Left kidney (tissue), 8 donors: ENCODE measurements around the gene CEBPZOS. TPM values are rescaled to one million over a fixed set of nuclear protein-coding genes. Genes with fewer than 3 reads are reported as not detected.

Source experiments
- DNase-seq: peaks from one replicate; pipeline ENCODE4 v3.0.0-alpha.2; 2013
- long read RNA-seq, 8 donors: transcript quantifications; one replicate each; lab custom pipeline, GENCODE V29; 2026
- polyA plus RNA-seq: library from polyadenylated mRNA; unstranded; fragments of 120-200 nt; gene quantifications from one replicate; pipeline ENCODE4 v1.2.1, GENCODE V29; 2013; ENCODE audit not compliant: insufficient read length

The CEBPZOS gene
- polyA plus RNA-seq, result 65.4 TPM
- long read RNA-seq, donor 1, transcript CEBPZOS-204 (5 exons, 3,158 nt), result major isoform, 9 of 160 reads
- long read RNA-seq, donor 1, partial matches to known transcripts, result 133 of 160 reads
- long read RNA-seq, donor 1, other reads (novel, unspliced or antisense), result 15 of 160 reads
- long read RNA-seq, donor 2, partial matches to known transcripts, result 82 of 172 reads
- long read RNA-seq, donor 2, other reads (novel, unspliced or antisense), result 82 of 172 reads
- long read RNA-seq, donor 3, transcript CEBPZOS-204 (5 exons, 3,158 nt), result major isoform, 6 of 25 reads
- long read RNA-seq, donor 3, partial matches to known transcripts, result 13 of 25 reads
- long read RNA-seq, donor 3, other reads (novel, unspliced or antisense), result 0 of 25 reads
- long read RNA-seq, donor 4, partial matches to known transcripts, result 16 of 18 reads
- long read RNA-seq, donor 4, other reads (novel, unspliced or antisense), result 0 of 18 reads
- long read RNA-seq, donor 5, transcript CEBPZOS-204 (5 exons, 3,158 nt), result minor isoform, 5 of 210 reads
- long read RNA-seq, donor 5, transcript CEBPZOS-201 (5 exons, 695 nt), result major isoform, 7 of 210 reads
- long read RNA-seq, donor 5, partial matches to known transcripts, result 196 of 210 reads
- long read RNA-seq, donor 5, other reads (novel, unspliced or antisense), result 0 of 210 reads
- long read RNA-seq, donor 6, transcript CEBPZOS-204 (5 exons, 3,158 nt), result minor isoform, 6 of 145 reads
- long read RNA-seq, donor 6, transcript CEBPZOS-201 (5 exons, 695 nt), result major isoform, 7 of 145 reads
- long read RNA-seq, donor 6, partial matches to known transcripts, result 121 of 145 reads
- long read RNA-seq, donor 6, other reads (novel, unspliced or antisense), result 11 of 145 reads
- long read RNA-seq, donor 7, partial matches to known transcripts, result 5 of 15 reads
- long read RNA-seq, donor 7, other reads (novel, unspliced or antisense), result 0 of 15 reads
- long read RNA-seq, donor 8, transcript CEBPZOS-204 (5 exons, 3,158 nt), result major isoform, 5 of 56 reads
- long read RNA-seq, donor 8, partial matches to known transcripts, result 42 of 56 reads
- long read RNA-seq, donor 8, other reads (novel, unspliced or antisense), result 9 of 56 reads

DNA sequence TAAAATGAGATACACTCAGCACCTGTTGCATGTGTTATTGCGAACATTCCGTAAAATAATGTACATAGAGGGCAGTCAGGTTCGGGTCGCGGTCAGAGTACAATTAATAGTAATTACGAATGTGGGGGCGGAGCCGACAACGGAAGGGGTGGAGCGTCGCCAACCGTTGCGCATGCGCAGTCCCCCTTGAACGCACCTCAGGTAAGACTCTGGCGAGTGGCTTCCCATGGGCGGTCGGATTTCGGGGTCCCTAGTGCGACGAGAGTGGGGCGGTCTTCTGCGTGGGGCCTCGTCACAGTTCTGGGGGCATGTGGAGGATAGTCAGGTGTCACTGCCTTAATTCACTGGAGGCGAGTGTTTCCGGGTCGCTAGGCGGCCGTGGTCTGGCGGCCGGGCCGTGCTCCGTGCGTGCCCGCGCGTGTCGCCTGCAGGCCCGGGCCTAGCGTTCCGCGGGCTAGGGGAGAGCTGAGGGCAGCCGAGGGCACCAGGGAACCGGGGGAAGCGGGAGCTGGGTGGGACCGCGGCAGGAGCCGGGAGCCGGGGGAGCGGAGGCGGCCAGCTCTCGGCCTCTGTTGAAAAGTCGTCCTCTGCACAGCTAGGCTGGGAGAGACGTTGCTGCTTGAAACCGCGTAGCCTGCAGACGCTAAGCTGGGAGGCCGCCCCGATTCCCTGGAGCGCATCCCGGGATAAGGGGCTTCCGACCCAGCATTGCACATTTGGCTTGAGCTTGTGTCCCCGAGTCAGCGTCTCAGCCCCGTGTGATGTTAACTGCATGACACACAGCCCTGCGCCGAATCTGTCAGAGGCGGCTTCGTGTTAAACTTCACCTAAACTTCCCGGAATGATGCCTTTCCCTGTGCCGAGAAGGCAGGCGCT is at the start of gene CEBPZOS:
TSS of gene CEBPZOS (plus strand) at position 177 of the 876 bp plus-strand sequence. CDS start 3,209 bp downstream, outside the sequence.
- peak; percentile 84 for DNase-seq

- DNase-seq, result no peak
Measured at GRCh38 chr2:37148325-37148724, 48.0 kb upstream of the CEBPZOS start.

- DNase-seq, result no peak
Measured at GRCh38 chr2:37149626-37150322, 46.5 kb upstream of the CEBPZOS start.

GRCh38 chr2:37153224-37153623 is 43.1 kb upstream of the CEBPZOS start:
- no peak for DNase-seq

DNA sequence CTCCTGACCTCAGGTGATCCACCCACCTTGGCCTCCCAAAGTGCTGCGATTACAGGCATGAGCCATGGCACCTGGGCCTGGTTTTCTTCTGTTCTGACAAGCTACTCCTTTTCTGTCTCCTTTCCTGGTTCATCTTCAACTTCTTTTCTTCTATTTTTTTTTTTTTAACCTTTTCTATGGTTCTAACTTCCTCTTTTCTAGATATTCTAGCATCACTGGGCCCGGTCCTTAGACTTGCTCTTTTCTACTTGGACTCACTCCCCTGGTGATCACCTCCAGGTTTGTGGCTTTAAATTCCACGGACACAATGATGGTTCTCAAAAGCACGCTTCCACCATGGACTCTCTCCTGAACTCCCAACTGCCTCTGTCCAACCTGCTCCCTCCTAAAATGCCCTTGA is 41.5 kb upstream of the CEBPZOS start:
- no peak for DNase-seq

GRCh38 chr2:37156071-37156856 is 40.0 kb upstream of the CEBPZOS start:
- DNase-seq, result peak; percentile 61

- peak; percentile 83 for DNase-seq
Measured at GRCh38 chr2:37156857-37157714, 39.2 kb upstream of the CEBPZOS start, which contains the start of gene EIF2AK2. Gene EIF2AK2, minus strand, starts transcription at chr2:37156980. Its CDS starts 9,174 bp downstream, at chr2:37147806.

GRCh38 chr2:37164757-37165156 is 31.5 kb upstream of the CEBPZOS start:
- DNase-seq, result no peak

DNA sequence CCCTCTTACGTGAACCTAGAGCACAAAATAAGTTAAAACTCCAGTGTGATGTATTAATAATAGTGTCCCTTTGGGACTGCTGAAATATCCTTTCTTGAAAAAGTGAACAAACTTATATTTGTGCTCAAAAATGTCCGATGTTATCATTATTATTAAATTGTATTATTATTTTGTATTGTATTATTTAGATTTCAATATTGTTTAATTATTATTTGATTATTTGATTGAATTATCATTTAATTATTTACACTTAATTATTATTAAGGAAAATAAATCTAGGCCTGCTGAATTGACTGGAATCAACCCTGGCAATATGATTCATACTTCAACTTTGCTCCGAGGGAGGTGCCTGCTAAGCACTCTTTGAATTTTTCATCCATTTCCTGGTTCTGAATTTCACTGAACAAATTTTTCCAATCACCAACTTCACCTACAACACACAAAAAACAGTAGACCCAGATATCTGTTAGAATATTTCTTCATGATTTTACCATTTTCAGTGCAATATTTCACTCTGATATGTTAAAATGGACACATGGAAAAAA is 28.6 kb upstream of the CEBPZOS start:
- DNase-seq, result no peak

- DNase-seq, result peak; percentile 20
Measured at GRCh38 chr2:37168217-37168981, 27.9 kb upstream of the CEBPZOS start.

DNA sequence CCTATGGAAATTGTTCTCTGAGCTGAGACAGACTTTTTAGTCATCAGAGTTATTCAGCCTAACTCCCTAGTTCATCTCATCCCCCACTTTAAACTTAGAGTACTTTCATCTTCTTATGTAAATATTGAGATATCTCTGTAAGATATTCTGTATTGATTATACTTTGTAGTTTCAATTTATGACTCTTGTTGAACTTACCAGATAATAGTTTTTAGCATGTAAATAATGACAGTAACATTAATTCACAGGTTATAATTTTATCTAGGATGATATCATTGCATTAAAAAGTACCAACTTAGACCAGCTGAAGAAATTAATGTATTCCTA is 24.7 kb upstream of the CEBPZOS start:
- no peak for DNase-seq

GRCh38 chr2:37173741-37174140 is 22.6 kb upstream of the CEBPZOS start:
- no peak for DNase-seq

DNA sequence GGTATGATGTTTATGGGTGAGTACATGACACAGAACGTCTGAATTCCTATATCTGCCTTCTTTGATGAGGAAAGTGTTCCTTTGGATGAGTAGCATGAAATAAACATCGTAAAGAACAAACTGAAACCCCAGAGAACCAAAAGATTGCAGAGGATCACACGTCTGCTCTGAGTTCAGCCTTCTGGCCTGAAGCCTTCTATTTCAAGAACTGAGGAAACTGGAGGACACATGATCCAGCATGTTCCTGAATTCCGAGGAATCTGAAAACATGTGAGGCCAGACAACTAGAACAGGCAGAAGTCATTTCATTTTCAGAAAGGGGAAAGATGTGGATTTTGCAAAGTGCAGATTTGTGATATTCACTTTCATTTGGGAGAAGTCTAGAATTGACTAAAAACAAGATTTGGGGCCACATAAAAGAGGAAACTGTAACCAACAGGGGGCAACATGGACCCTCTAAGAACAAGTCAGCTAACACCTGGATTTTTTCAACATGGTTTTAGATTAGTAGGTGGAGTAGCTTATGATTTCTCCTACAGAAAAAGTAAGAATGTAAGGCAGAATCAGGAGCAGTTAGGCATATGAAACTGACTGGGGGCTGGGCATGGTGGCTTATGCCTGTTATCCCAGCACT is 16.2 kb upstream of the CEBPZOS start:
- no peak for DNase-seq

GRCh38 chr2:37180640-37181039 is 15.7 kb upstream of the CEBPZOS start:
- DNase-seq, result no peak

DNA sequence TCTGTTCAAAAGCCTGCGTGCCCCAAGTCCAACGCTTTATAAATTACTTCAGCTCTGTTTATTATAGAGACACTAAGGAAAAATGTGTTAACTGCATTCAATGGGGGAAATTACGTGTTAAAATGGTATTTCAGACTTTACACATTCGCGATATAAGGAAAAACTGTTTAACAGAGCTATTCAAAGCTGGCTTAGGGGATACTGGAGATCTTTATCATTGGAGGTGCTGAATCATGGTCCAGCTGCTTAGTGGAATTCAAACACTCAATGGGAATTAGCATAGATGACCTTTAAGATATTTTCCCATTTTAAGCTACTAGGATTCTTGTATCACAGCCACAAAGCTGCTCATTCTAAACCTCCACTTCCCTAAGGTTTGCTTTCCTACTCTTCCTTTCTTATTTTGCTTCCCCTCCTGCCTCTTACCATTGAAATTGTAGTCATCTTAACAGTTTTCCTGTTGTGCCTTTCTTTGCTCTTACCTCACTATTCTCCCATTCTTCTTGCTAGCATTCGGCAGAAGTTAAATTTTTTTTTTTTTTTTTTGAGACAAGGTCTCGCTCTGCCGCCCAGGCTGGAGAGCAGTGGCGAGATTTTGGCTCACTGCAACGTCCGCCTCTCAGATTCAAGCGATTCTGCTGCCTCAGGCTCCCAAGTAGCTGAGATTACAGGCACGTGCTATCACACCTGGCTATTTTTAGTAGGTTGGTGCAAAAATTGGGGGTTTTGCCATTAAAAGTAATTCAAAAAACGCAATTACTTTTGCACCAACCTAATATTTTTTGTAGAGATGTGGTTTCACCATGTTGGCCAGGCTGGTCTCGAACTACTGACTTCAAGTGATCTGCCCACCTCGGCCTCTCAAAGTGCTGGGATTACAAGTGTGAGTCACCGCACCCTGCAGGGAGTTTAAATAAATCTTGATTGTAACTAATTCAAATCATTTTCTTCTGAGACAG is 14.3 kb upstream of the CEBPZOS start:
- no peak for DNase-seq

GRCh38 chr2:37188570-37188969 is 7.7 kb upstream of the CEBPZOS start, which contains the start of gene SULT6B1:
Gene SULT6B1, minus strand, starts transcription at chr2:37188670. Its CDS starts 30 bp downstream, at chr2:37188640.
- no peak for DNase-seq
